H1 (cell line): ENCODE results near the gene POLR3GL. TPM values are rescaled to one million over a fixed set of nuclear protein-coding genes. Genes with fewer than 3 reads are reported as not detected.
A peak's percentile ranks its signal among the peaks of the same experiment; 100 is the strongest.

Source experiments
- CTCF ChIA-PET: fragments of 300-600 bp; sonication (Branson Sonifier 250); formaldehyde crosslinking; loops from one replicate; lab custom pipeline; 2021; ENCODE audit not compliant: partially characterized antibody; lab: Charles Lee
- POLR2A ChIA-PET: fragments of 300-600 bp; sonication (Branson Sonifier 250); formaldehyde crosslinking; loops from one replicate; lab custom pipeline; 2021; ENCODE audit warnings: inconsistent platforms; ENCODE audit not compliant: partially characterized antibody; lab: Charles Lee
- DNase-seq, 2 experiments: peaks; one replicate each; pipeline versions ENCODE4 v3.0.0 to v3.0.0-alpha.2; 2010 to 2022; ENCODE audit warnings: low spot score in 2 of 2, low read depth in 1 of 2, mixed read lengths in 1 of 2
- FAIRE-seq: peaks from 2 replicates; lab custom pipeline; 2011; peaks lifted over from hg19 to GRCh38; lab: Jason Lieb, UNC
- H2AFZ ChIP-seq: 2 replicates; pipeline ENCODE4 v1.8.1; 2012; ENCODE audit warnings: low read length, inconsistent platforms
- H2AK5ac ChIP-seq: 2 replicates; pipeline ENCODE4 v1.6.1; 2013; ENCODE audit warnings: low read depth, low read length
- H2BK120ac ChIP-seq: replicated peaks from 2 replicates; pipeline ENCODE3; 2013; ENCODE audit warnings: low read depth, low read length, inconsistent platforms
- H2BK12ac ChIP-seq: 2 replicates; pipeline ENCODE4 v1.6.1; 2013; ENCODE audit warnings: low read depth, low read length
- H2BK15ac ChIP-seq: 2 replicates; pipeline ENCODE4 v1.6.1; 2013; ENCODE audit warnings: low read length
- H2BK20ac ChIP-seq: 2 replicates; pipeline ENCODE4 v1.6.1; 2013; ENCODE audit warnings: low read length
- H2BK5ac ChIP-seq: 2 replicates; pipeline ENCODE4 v1.6.1; 2013; ENCODE audit warnings: low read depth, low read length
- H3K14ac ChIP-seq: 2 replicates; pipeline ENCODE4 v1.6.1; 2013; ENCODE audit warnings: inconsistent platforms; ENCODE audit not compliant: insufficient read length
- H3K18ac ChIP-seq: 2 replicates; pipeline ENCODE4 v1.6.1; 2013; ENCODE audit warnings: low read length; ENCODE audit errors: extremely low read depth
- H3K23ac ChIP-seq: 2 replicates; pipeline ENCODE4 v1.6.1; 2013; ENCODE audit warnings: inconsistent platforms; ENCODE audit not compliant: insufficient read length
- H3K23me2 ChIP-seq: 2 replicates; pipeline ENCODE4 v1.6.1; 2013; ENCODE audit warnings: low read depth, low read length
- H3K27ac ChIP-seq: 2 replicates; pipeline ENCODE4 v1.6.1; 2011; ENCODE audit warnings: low read depth, low read length, inconsistent platforms
- H3K27me3 ChIP-seq, 4 experiments: replicated peaks in 1 of 4; 1 replicate in 1 of 4; 2 replicates in 3 of 4; pipeline versions ENCODE4 v1.6.1 to v1.8.1; 2011 to 2013; ENCODE audit warnings: low read length in 3 of 4, mild to moderate bottlenecking in 3 of 4, inconsistent platforms in 2 of 4, mixed read lengths in 2 of 4, moderate library complexity in 1 of 4; ENCODE audit not compliant: control insufficient read depth in 3 of 4, insufficient read depth in 3 of 4; ENCODE audit errors: extremely low read depth in 1 of 4
- H3K36me3 ChIP-seq, 4 experiments: 2 replicates each; pipeline versions ENCODE4 v1.6.1 to v1.8.1; 2011 to 2013; ENCODE audit warnings: mild to moderate bottlenecking in 4 of 4, low read length in 3 of 4, moderate library complexity in 2 of 4, control low read depth in 1 of 4, inconsistent platforms in 1 of 4; ENCODE audit not compliant: insufficient read depth in 4 of 4, control insufficient read depth in 2 of 4
- H3K4ac ChIP-seq: replicated peaks from 2 replicates; pipeline ENCODE3; 2013; ENCODE audit warnings: low read length, low read depth, mixed read lengths, inconsistent platforms; ENCODE audit not compliant: insufficient read length
- H3K4me1 ChIP-seq, 4 experiments: replicated peaks in 1 of 4; 1 replicate in 1 of 4; 2 replicates in 3 of 4; pipeline versions ENCODE4 v1.6.1 to v1.8.1; 2011 to 2013; ENCODE audit warnings: low read length in 3 of 4, inconsistent platforms in 2 of 4, mixed read lengths in 1 of 4; ENCODE audit not compliant: insufficient read depth in 4 of 4, control insufficient read depth in 3 of 4
- H3K4me2 ChIP-seq, 2 experiments: 2 replicates each; pipeline versions ENCODE4 v1.6.1 to v1.8.1; 2011 to 2013; ENCODE audit warnings: low read depth in 2 of 2, low read length in 2 of 2, control low read depth in 1 of 2, inconsistent platforms in 1 of 2, mild to moderate bottlenecking in 1 of 2; ENCODE audit not compliant: insufficient read depth in 1 of 2
- H3K4me3 ChIP-seq, 4 experiments: fragments of 200-600, 300-600 bp in 1 of 4; sonication (generic), shearing (Covaris generic), sonication (Bioruptor Twin) in 1 of 4; 2 replicates each; pipeline versions ENCODE4 v1.5.1 to v1.8.1; 2011 to 2016; ENCODE audit warnings: low read length in 4 of 4, low read depth in 3 of 4, control low read depth in 2 of 4, inconsistent platforms in 2 of 4, mild to moderate bottlenecking in 2 of 4, mixed read lengths in 1 of 4, moderate library complexity in 1 of 4; ENCODE audit not compliant: insufficient read depth in 2 of 4; ENCODE audit errors: extremely low read depth in 1 of 4
- H3K56ac ChIP-seq: replicated peaks from 2 replicates; pipeline ENCODE3; 2013; ENCODE audit warnings: low read depth, mild to moderate bottlenecking, mixed read lengths, low read length, inconsistent platforms; ENCODE audit not compliant: insufficient read length
- H3K79me1 ChIP-seq: 2 replicates; pipeline ENCODE4 v1.6.1; 2013; ENCODE audit warnings: low read depth, low read length, control low read depth
- H3K79me2 ChIP-seq, 2 experiments: 2 replicates each; pipeline versions ENCODE4 v1.6.1 to v1.8.1; 2012 to 2013; ENCODE audit warnings: low read length in 2 of 2, mild to moderate bottlenecking in 2 of 2, inconsistent platforms in 1 of 2; ENCODE audit not compliant: insufficient read depth in 2 of 2, control insufficient read depth in 1 of 2
- H3K9ac ChIP-seq, 4 experiments: replicated peaks in 1 of 4; 1 replicate in 1 of 4; 2 replicates in 3 of 4; pipeline versions ENCODE4 v1.6.1 to v1.8.1; 2011 to 2013; ENCODE audit warnings: low read depth in 3 of 4, low read length in 3 of 4, control low read depth in 2 of 4, mild to moderate bottlenecking in 2 of 4, moderate library complexity in 2 of 4, inconsistent platforms in 1 of 4; ENCODE audit errors: extremely low read depth in 1 of 4
- H3K9me3 ChIP-seq, 2 experiments: 2 replicates each; pipeline versions ENCODE4 v1.6.1 to v1.8.1; 2012 to 2013; ENCODE audit warnings: mild to moderate bottlenecking in 2 of 2, moderate library complexity in 2 of 2, control low read depth in 1 of 2, inconsistent platforms in 1 of 2, low read depth in 1 of 2, low read length in 1 of 2, mixed read lengths in 1 of 2; ENCODE audit not compliant: insufficient read depth in 2 of 2
- H4K20me1 ChIP-seq, 2 experiments: replicated peaks in 1 of 2; 2 replicates each; pipeline versions ENCODE3 to v1.8.1; 2011 to 2013; ENCODE audit warnings: inconsistent platforms in 2 of 2, low read length in 2 of 2, mild to moderate bottlenecking in 1 of 2; ENCODE audit not compliant: insufficient read depth in 2 of 2, control insufficient read depth in 1 of 2
- H4K5ac ChIP-seq: 2 replicates; pipeline ENCODE4 v1.6.1; 2013; ENCODE audit warnings: low read length, low read depth, mixed read lengths, inconsistent platforms; ENCODE audit not compliant: insufficient read length
- H4K8ac ChIP-seq: 2 replicates; pipeline ENCODE4 v1.8.0; 2013; ENCODE audit warnings: mild to moderate bottlenecking, moderate library complexity, low read length, inconsistent platforms; ENCODE audit not compliant: insufficient read depth; ENCODE audit errors: extremely low read depth
- H4K91ac ChIP-seq: replicated peaks from 2 replicates; pipeline ENCODE3; 2013; ENCODE audit warnings: low read length, mixed read lengths, inconsistent platforms; ENCODE audit not compliant: insufficient read length
- NANOG ChIP-seq: IDR thresholded peaks from 2 replicates; pipeline ENCODE4 v1.6.1; 2011; ENCODE audit warnings: low read length, low read depth, mild to moderate bottlenecking, inconsistent platforms; ENCODE audit not compliant: insufficient read depth, poor library complexity, severe bottlenecking
- POLR2A ChIP-seq, 2 experiments: IDR thresholded peaks; 1 replicate in 1 of 2; 2 replicates in 1 of 2; pipeline ENCODE4 v1.6.1; 2011; ENCODE audit warnings: low read depth in 2 of 2, low read length in 2 of 2, mild to moderate bottlenecking in 2 of 2; ENCODE audit errors: control extremely low read depth in 1 of 2
- POLR2AphosphoS5 ChIP-seq: IDR thresholded peaks from 2 replicates; pipeline ENCODE4 v1.6.1; 2011; ENCODE audit warnings: low read depth, low read length
- SIX5 ChIP-seq: IDR thresholded peaks from 2 replicates; pipeline ENCODE4 v1.6.1; 2011; ENCODE audit warnings: mild to moderate bottlenecking, low read depth, low read length
- WGBS, 2 experiments: shearing (Covaris generic) in 1 of 2; methylation state at CpG; one replicate each; pipeline versions ENCODE4 v1.1.6 to v1.1.7; 2013 to 2015; ENCODE audit warnings: low lambda C conversion rate in 2 of 2, mixed read lengths in 2 of 2, inconsistent platforms in 1 of 2, low coverage in 1 of 2, missing lambda C conversion rate in 1 of 2; ENCODE audit not compliant: insufficient replicate concordance in 2 of 2, insufficient coverage in 1 of 2, insufficient read length in 1 of 2; ENCODE audit errors: extremely low coverage in 1 of 2, missing lambda C conversion rate in 1 of 2; 5-methylcytosine and 5-hydroxymethylcytosine counted together
- polyA plus RNA-seq, 7 experiments: library from polyadenylated mRNA; depleted of rRNA in 3 of 7; stranded (reverse) in 5 of 7; unstranded in 2 of 7; fragments of >200 nt in 5 of 7; fragments of 200-250 nt in 2 of 7; gene quantifications; 1 replicate in 5 of 7; 2 replicates in 1 of 7; 4 replicates in 1 of 7; pipeline versions ENCODE4 v1.2.1 to v1.2.3, GENCODE V29; 2011 to 2013; ENCODE audit warnings: missing spikeins in 2 of 7, mixed read lengths in 2 of 7
- total RNA-seq: library from RNA; stranded (reverse); fragmentation: NEBNext Ultra II Directional; extraction: Animal tissue kit (Norgen Biotek cat#: 25700); gene quantifications from 2 replicates; pipeline ENCODE4 v1.2.1, GENCODE V29; 2021

The POLR3GL gene
- total and polyA plus RNA-seq, 2 of the 8 experiments (the other 6 are each of a cell fraction or from before 2014, with no cell fraction given), result 3.1 to 3.9 TPM

DNA sequence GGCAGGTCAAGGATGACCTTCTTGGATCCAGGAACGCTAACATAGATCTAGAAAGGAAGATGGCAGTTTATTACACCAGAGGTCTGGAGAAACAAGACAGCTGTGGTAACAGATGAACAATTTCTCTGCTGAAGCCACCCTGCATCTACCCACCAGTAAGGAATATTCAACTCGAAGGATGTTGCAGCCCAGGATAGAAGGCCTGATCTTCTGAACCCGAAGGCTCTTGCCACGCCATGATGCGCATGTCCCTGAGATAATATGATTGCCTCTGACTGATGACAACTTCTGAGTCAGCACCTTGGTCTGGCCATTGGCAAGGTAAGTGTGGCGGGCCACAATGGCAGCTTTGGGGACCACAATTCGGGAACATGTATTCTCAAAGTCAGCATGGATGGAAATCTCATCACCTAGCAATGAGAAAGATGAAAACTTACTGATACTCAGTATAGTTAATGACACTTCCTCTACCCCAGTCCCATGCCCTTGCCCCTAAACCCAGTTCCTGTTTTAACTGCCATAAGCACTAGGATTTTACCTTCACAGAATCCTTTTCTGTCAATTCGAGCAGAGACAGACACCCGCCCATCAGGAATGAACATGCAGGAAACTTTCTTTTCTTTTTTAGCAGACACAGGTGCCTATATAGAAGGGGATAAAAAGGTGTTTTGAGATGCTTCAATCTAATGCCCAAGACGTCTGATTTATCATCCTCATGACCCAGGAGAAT, 30.1 kb downstream of the POLR3GL start:
- no peaks in the 10 kb centered on the region for H3K9me3 ChIP-seq
- TF ChIP-seq NANOG (no peak), POLR2AphosphoS5 (no peak), SIX5 (no peak), POLR2A (IDR thresholded peaks at IDR 0.05; ENCODE audit: control extremely low read depth in 1 of 2, low read depth in 2 of 2, low read length in 2 of 2) (peak in 1 of 2 experiments; percentile 58; a peak in 1 of 3 replicates)
- H2BK12ac ChIP-seq, result no peak overlapping the region
- H3K23ac ChIP-seq, result no peak overlapping the region
- H2AFZ ChIP-seq, result no peak overlapping the region
- no peak overlapping the region for H2BK15ac ChIP-seq
- peaks cover 17 to 35% (median 25%) of the 10 kb centered on the region in 4 experiments for H3K36me3 ChIP-seq
- H4K8ac ChIP-seq, result no peak overlapping the region
- H4K5ac ChIP-seq, result no peak overlapping the region
- ChIA-PET CTCF (interaction anchor here (1.7 to 12.6 kb wide), 3 partner anchors 13 to 16 kb away, joined by 6 to 93 read pairs (median 7); no protein-coding TSS in a partner anchor), POLR2A (interaction anchor here (0.8 to 13.4 kb wide), 5 partner anchors 12 to 57 kb away, joined by 3 to 218 read pairs (median 8); no protein-coding TSS in a partner anchor)
- 91% methylated on average over 10 of the region's 10 CpGs; no CpG with 5 or more reads in 1 of the 2 experiments for WGBS, 2 experiments
- H3K4ac ChIP-seq, result no peak overlapping the region
- H2BK120ac ChIP-seq, result no peak overlapping the region
- peaks cover 4 to 27% of the 10 kb centered on the region in 2 experiments; a peak in 3 of 4 replicates for H3K79me2 ChIP-seq
- H3K56ac ChIP-seq, result no peak overlapping the region
- peaks cover 9% of the 10 kb centered on the region for H3K23me2 ChIP-seq
- no peaks in the 10 kb centered on the region for H3K27me3 ChIP-seq
- peak overlapping the region in 1 of 4 experiments; percentile 84; a peak in 1 of 7 replicates for H3K9ac ChIP-seq
- peak overlapping the region; percentile 89 to 96 (median 93); a peak in 6 of 8 replicates for H3K4me3 ChIP-seq
- no peak for DNase-seq
- no peak overlapping the region for H4K91ac ChIP-seq
- H3K4me2 ChIP-seq, result peak overlapping the region; percentile 83 to 96
- no peak overlapping the region for H2BK5ac ChIP-seq
- H3K79me1 ChIP-seq, result peaks cover 6% of the 10 kb centered on the region; the same call in 1 of the 2 replicates
- H2AK5ac ChIP-seq, result no peak overlapping the region
- peaks cover 2 to 8% (median 5%) of the 10 kb centered on the region in 4 experiments; a peak in 4 of 7 replicates for H3K4me1 ChIP-seq
- no peak overlapping the region for H3K14ac ChIP-seq
- no peak overlapping the region for H2BK20ac ChIP-seq
- peaks cover 0 to 2% of the 10 kb centered on the region in 2 experiments for H4K20me1 ChIP-seq
- H3K27ac ChIP-seq, result no peak overlapping the region
- FAIRE-seq, result no peak
- H3K18ac ChIP-seq, result no peak overlapping the region
